ENCODE data around the gene SLC16A7.
"Not testable (repeated sequence)": the region's sequence is repeated elsewhere in the genome, so short reads cannot be mapped to it uniquely, and the experiment has no call there.

The SLC16A7 gene

GRCh38 chr12:59594943-59595500, 807 bp upstream of the SLC16A7 start:
- TF ChIP-seq CTCF (IDR thresholded peaks at IDR 0.05; ENCODE audit: low read depth, low read length, missing control alignments) = no peak
- in situ Hi-C loops (cut with HindIII; ENCODE audit: low sequenced_read_pairs) = no loop called here
- DNase-seq (ENCODE audit: low read depth) = no peak
- peak overlapping the region; percentile 56 for H3K4me3 ChIP-seq (ENCODE audit: low read depth, low read length)

GRCh38 chr12:59595565-59595882, 305 bp upstream of the SLC16A7 start:
- DNase-seq (ENCODE audit: low read depth) = no peak
- peak overlapping the region; percentile 56 for H3K4me3 ChIP-seq (ENCODE audit: low read depth, low read length)
- in situ Hi-C loops (cut with HindIII; ENCODE audit: low sequenced_read_pairs) = no loop called here
- TF ChIP-seq CTCF (IDR thresholded peaks at IDR 0.05; ENCODE audit: low read depth, low read length, missing control alignments) = no peak

- peak; percentile 51 for DNase-seq (ENCODE audit: low read depth)
- TF ChIP-seq CTCF (IDR thresholded peaks at IDR 0.05; ENCODE audit: low read depth, low read length, missing control alignments) = no peak
- H3K4me3 ChIP-seq (ENCODE audit: low read depth, low read length) = peak overlapping the region; percentile 56
- in situ Hi-C loops (cut with HindIII; ENCODE audit: low sequenced_read_pairs) = no loop called here
Measured at GRCh38 chr12:59597385-59597781, 1.6 kb downstream of the SLC16A7 start.

GRCh38 chr12:59600171-59600570, 4.3 kb downstream of the SLC16A7 start:
- TF ChIP-seq CTCF (IDR thresholded peaks at IDR 0.05; ENCODE audit: low read depth, low read length, missing control alignments) = no peak
- no peak overlapping the region for H3K4me3 ChIP-seq (ENCODE audit: low read depth, low read length)
- in situ Hi-C loops (cut with HindIII; ENCODE audit: low sequenced_read_pairs) = loop anchor here (5.0 kb wide), 1 partner anchor 98 kb away; no protein-coding TSS in a partner anchor
- DNase-seq (ENCODE audit: low read depth) = no peak

GRCh38 chr12:59603754-59604153, 7.9 kb downstream of the SLC16A7 start:
- no peak for DNase-seq (ENCODE audit: low read depth)
- no peak overlapping the region for H3K4me3 ChIP-seq (ENCODE audit: low read depth, low read length)
- in situ Hi-C loops (cut with HindIII; ENCODE audit: low sequenced_read_pairs) = loop anchor here (5.0 kb wide), 1 partner anchor 101 kb away; no protein-coding TSS in a partner anchor
- no peak for TF ChIP-seq CTCF (IDR thresholded peaks at IDR 0.05; ENCODE audit: low read depth, low read length, missing control alignments)

- in situ Hi-C loops (cut with HindIII; ENCODE audit: low sequenced_read_pairs); DNase-seq (ENCODE audit: low read depth); H3K4me3 ChIP-seq (ENCODE audit: low read depth, low read length): not testable (repeated sequence)
Measured at GRCh38 chr12:59612823-59613434, 17.1 kb downstream of the SLC16A7 start.

- no peak overlapping the region for H3K4me3 ChIP-seq (ENCODE audit: low read depth, low read length)
- no peak for DNase-seq (ENCODE audit: low read depth)
- TF ChIP-seq CTCF (IDR thresholded peaks at IDR 0.05; ENCODE audit: low read depth, low read length, missing control alignments) = no peak
- in situ Hi-C loops (cut with HindIII; ENCODE audit: low sequenced_read_pairs) = no loop called here
Measured at GRCh38 chr12:59615392-59616165, 19.8 kb downstream of the SLC16A7 start.
